ENCODE measurements around the gene TCF4.

The TCF4 gene

DNA sequence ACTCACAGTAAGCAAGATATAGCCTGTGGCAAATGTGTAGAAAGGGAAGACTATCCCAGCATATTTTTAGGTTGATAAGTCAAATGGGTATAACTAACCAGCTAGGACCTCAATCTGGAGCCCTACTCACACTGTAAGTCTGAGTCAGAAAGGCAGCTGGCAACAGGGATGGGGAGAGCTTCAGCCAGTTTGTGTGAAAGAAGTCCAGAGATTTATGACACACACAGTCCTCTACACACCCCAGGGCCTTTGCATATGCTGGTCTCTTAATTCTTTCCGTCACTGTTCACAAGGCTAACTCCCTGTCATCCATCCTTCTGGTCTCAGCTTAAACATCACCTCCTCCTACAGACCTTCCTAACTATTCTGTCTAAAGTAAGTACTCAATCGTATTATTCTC lies 5.9 kb upstream of the TCF4 start:
- H3K4me1 Mint-ChIP-seq (ENCODE audit: low read depth) = peaks cover 9% of the 10 kb centered on the region
- H3K4me3 Mint-ChIP-seq = no peak overlapping the region
- H3K36me3 Mint-ChIP-seq = no peaks in the 10 kb centered on the region
- H3K27ac Mint-ChIP-seq = no peak overlapping the region
- H3K27me3 Mint-ChIP-seq = peaks cover 4% of the 10 kb centered on the region
- no peaks in the 10 kb centered on the region for H3K9me3 Mint-ChIP-seq (ENCODE audit: low read depth)

DNA sequence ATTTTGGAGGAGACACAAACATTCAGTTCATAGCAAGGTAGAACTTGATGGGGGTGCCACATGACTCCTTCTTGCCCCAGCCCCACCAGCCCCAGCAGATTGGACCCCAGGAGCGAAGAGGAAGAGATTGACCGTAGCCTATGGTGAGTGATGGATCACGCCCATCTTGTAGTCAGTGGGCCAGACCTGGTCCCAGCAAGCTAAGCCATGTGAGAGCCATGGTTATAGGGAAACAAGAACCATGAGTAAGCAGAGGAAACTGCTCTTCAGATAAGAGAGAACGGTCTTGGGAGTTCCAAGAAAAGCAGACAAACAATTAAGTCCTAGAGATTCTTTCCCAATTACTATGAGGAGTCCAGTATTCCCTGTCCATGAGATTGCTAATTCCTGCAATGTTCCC lies 4.6 kb upstream of the TCF4 start:
- Mint-ChIP-seq H3K9me3 (ENCODE audit: low read depth) (no peaks in the 10 kb centered on the region), H3K36me3 (no peaks in the 10 kb centered on the region), H3K4me1 (ENCODE audit: low read depth) (peaks cover 16% of the 10 kb centered on the region)

GRCh38 chr18:55592106-55592505 lies 4.1 kb upstream of the TCF4 start:
- no peaks in the 10 kb centered on the region for H3K36me3 Mint-ChIP-seq
- no peaks in the 10 kb centered on the region for H3K9me3 Mint-ChIP-seq (ENCODE audit: low read depth)
- H3K27me3 Mint-ChIP-seq = peaks cover 9% of the 10 kb centered on the region
- H3K4me1 Mint-ChIP-seq (ENCODE audit: low read depth) = peaks cover 18% of the 10 kb centered on the region
- no peak overlapping the region for H3K27ac Mint-ChIP-seq
- no peak overlapping the region for H3K4me3 Mint-ChIP-seq

More for the DNA sequence above, 4.6 kb upstream of the TCF4 start:
- peaks cover 8% of the 10 kb centered on the region for H3K27me3 Mint-ChIP-seq
- H3K27ac Mint-ChIP-seq = no peak overlapping the region
- no peak overlapping the region for H3K4me3 Mint-ChIP-seq

- H3K9me3 Mint-ChIP-seq (ENCODE audit: low read depth) = no peaks in the 10 kb centered on the region
- H3K36me3 Mint-ChIP-seq = no peaks in the 10 kb centered on the region
- H3K27ac Mint-ChIP-seq = peak overlapping the region; percentile 50
- peaks cover 21% of the 10 kb centered on the region for H3K27me3 Mint-ChIP-seq
- H3K4me3 Mint-ChIP-seq = peak overlapping the region; percentile 92
- peaks cover 23% of the 10 kb centered on the region for H3K4me1 Mint-ChIP-seq (ENCODE audit: low read depth)
Observed at GRCh38 chr18:55589625-55590291, 1.8 kb upstream of the TCF4 start.

- no peak overlapping the region for H3K27ac Mint-ChIP-seq
- peaks cover 23% of the 10 kb centered on the region for H3K27me3 Mint-ChIP-seq
- H3K4me1 Mint-ChIP-seq (ENCODE audit: low read depth) = peaks cover 23% of the 10 kb centered on the region
- H3K36me3 Mint-ChIP-seq = no peaks in the 10 kb centered on the region
- peak overlapping the region; percentile 92 for H3K4me3 Mint-ChIP-seq
- H3K9me3 Mint-ChIP-seq (ENCODE audit: low read depth) = no peaks in the 10 kb centered on the region
Observed at GRCh38 chr18:55588870-55589595, 1.0 kb upstream of the TCF4 start.

- Mint-ChIP-seq H3K9me3 (ENCODE audit: low read depth) (no peaks in the 10 kb centered on the region), H3K27me3 (peaks cover 23% of the 10 kb centered on the region), H3K4me3 (peak overlapping the region; percentile 92), H3K36me3 (no peaks in the 10 kb centered on the region), H3K27ac (no peak overlapping the region), H3K4me1 (ENCODE audit: low read depth) (peaks cover 23% of the 10 kb centered on the region)
Observed at GRCh38 chr18:55587418-55588110, 428 bp downstream of the TCF4 start.

GRCh38 chr18:55585920-55586561 lies 2.0 kb downstream of the TCF4 start:
- Mint-ChIP-seq H3K4me3 (peak overlapping the region; percentile 51), H3K27me3 (peaks cover 23% of the 10 kb centered on the region), H3K4me1 (ENCODE audit: low read depth) (peaks cover 23% of the 10 kb centered on the region), H3K36me3 (no peaks in the 10 kb centered on the region), H3K9me3 (ENCODE audit: low read depth) (no peaks in the 10 kb centered on the region), H3K27ac (no peak overlapping the region)

DNA sequence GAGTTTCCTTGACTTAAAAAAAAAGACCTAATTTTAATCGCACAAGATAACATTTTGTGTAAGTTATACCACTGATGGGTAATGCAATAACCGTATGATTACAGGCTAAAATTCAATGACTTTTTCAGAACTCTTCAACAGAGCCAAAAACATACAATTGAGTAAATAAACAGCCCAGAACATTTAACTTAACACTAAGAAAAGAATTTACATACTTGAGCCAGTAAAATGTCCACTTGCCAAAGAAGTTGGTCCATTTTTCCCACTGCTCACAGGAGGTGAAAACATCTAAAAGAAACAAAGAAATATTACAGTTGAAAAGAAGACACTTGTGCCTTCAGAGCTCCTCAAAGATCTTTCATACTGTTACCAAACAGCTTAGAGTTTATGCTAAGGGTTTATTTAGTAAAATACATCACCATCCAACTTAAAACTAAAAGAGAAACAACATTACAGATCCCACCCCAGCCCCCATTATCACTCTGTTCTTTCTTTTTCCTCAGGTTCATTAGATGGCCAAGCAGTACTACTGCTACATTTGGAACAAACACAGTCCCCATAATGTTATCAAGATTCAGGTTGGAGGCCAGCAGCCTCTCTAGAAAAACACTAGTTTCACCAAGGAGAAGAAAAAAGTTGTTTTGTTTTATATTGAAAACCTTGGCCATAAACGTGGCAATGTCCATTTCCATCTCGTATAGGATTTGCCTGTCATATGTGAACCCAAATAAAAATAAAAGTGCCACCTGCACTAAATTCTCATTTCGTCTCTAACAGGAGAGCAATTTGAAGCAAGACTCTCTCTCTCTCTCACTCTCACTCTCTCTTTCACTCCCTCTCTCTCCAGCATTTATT lies 2.7 kb downstream of the TCF4 start:
- H3K36me3 Mint-ChIP-seq = no peaks in the 10 kb centered on the region
- no peaks in the 10 kb centered on the region for H3K9me3 Mint-ChIP-seq (ENCODE audit: low read depth)
- peaks cover 23% of the 10 kb centered on the region for H3K27me3 Mint-ChIP-seq
- peak overlapping the region; percentile 30 for H3K4me3 Mint-ChIP-seq
- H3K4me1 Mint-ChIP-seq (ENCODE audit: low read depth) = peaks cover 23% of the 10 kb centered on the region
- H3K27ac Mint-ChIP-seq = no peak overlapping the region

DNA sequence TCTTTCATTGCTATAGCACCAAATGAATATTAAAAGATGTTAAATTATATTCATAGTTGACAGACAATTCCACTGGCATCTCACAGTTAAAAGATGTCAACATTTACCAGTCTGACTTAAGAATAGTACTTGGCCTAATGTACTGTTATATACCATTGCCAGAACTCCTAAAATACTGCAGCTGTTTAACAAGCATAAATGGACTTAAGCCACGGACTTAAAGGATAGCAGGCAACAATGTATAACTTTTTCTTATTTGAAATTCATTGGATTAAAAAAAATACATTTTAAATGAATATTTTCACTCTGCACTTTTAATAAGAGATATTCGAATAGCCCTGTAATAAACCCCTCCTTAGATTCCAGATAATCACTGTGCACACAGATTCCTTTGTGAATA lies 3.8 kb downstream of the TCF4 start:
- H3K27me3 Mint-ChIP-seq = peaks cover 21% of the 10 kb centered on the region
- H3K36me3 Mint-ChIP-seq = no peaks in the 10 kb centered on the region
- no peak overlapping the region for H3K4me3 Mint-ChIP-seq

GRCh38 chr18:55582325-55582724 lies 5.7 kb downstream of the TCF4 start:
- Mint-ChIP-seq H3K9me3 (ENCODE audit: low read depth) (no peaks in the 10 kb centered on the region), H3K4me1 (ENCODE audit: low read depth) (peaks cover 7% of the 10 kb centered on the region), H3K27ac (no peak overlapping the region), H3K36me3 (no peaks in the 10 kb centered on the region), H3K27me3 (peaks cover 17% of the 10 kb centered on the region), H3K4me3 (no peak overlapping the region)

More for the DNA sequence above, 3.8 kb downstream of the TCF4 start:
- Mint-ChIP-seq H3K4me1 (ENCODE audit: low read depth) (peaks cover 17% of the 10 kb centered on the region), H3K9me3 (ENCODE audit: low read depth) (no peaks in the 10 kb centered on the region), H3K27ac (no peak overlapping the region)

- H3K4me3 Mint-ChIP-seq = no peak overlapping the region
- no peaks in the 10 kb centered on the region for H3K9me3 Mint-ChIP-seq (ENCODE audit: low read depth)
- H3K27me3 Mint-ChIP-seq = peaks cover 4% of the 10 kb centered on the region
- no peaks in the 10 kb centered on the region for H3K36me3 Mint-ChIP-seq
- H3K4me1 Mint-ChIP-seq (ENCODE audit: low read depth) = no peaks in the 10 kb centered on the region
- H3K27ac Mint-ChIP-seq = no peak overlapping the region
Observed at GRCh38 chr18:55579501-55580270, 8.3 kb downstream of the TCF4 start.

DNA sequence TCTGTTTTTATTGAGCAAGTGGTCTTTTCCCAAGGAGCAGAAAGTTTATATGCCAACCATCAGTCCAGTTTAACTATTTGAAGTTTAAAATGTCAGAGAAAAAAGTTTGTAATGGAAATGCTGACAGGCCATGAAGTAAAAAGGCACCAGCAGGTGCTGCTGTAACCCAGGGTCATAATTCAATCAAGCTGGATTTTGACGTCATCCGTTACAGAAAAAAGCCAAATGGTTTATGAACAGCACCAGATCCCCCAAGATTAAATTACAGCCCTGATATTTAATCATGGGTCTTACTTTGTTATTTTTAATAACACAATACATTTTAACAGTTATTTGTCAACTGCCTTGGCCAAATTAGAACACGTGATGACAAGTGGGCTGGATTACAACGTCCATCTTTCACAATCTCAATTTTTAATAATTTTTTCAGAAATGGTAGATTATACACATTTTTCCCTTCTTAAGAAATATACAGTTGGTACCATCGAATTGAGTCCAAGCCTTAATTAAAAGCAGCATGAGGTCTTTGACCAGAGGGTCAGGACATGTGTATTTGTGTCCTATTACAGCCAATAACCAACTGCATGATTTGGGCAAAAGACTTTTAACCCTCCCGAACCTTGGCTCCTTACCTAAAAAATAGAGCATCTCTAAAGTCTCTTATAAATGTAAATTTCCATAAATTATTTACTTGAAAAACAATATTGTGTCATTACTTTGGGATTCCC lies 10.0 kb downstream of the TCF4 start:
- H3K4me1 Mint-ChIP-seq (ENCODE audit: low read depth) = no peaks in the 10 kb centered on the region
- H3K27me3 Mint-ChIP-seq = peaks cover 4% of the 10 kb centered on the region
- no peak overlapping the region for H3K4me3 Mint-ChIP-seq
- no peaks in the 10 kb centered on the region for H3K9me3 Mint-ChIP-seq (ENCODE audit: low read depth)
- H3K27ac Mint-ChIP-seq = no peak overlapping the region
- no peaks in the 10 kb centered on the region for H3K36me3 Mint-ChIP-seq

DNA sequence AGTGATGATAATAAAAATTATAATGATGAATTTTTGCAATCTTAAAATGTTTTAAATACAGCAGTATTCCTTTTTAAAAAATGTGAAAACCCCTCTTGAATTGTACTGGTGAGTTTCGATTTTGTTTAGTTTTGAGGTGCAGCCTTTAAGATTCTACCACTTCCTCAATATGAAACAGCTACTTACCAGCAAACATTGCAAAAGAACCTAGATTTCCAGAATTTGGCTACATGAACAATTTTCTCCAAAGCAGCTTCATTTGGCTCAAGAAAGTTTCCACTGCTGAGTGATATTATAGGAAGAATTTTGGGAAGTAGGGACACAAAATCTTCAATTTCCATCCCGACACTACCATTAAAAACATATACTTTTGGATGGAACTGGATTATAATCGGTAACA lies 12.0 kb downstream of the TCF4 start:
- Mint-ChIP-seq H3K4me1 (ENCODE audit: low read depth) (no peaks in the 10 kb centered on the region), H3K36me3 (no peaks in the 10 kb centered on the region), H3K9me3 (ENCODE audit: low read depth) (peaks cover 4% of the 10 kb centered on the region), H3K4me3 (no peak overlapping the region), H3K27ac (no peak overlapping the region), H3K27me3 (peaks cover 2% of the 10 kb centered on the region)
